ENCODE data around the gene DEFB119.

GRCh38 chr20:31330893-31331292 lies 59.5 kb downstream of the DEFB119 start:
- TF ChIP-seq CTCF (IDR thresholded peaks at IDR 0.05) (no peak), POLR2A (IDR thresholded peaks at IDR 0.05) (no peak)

Measured in adrenal gland (tissue), 5 donors.